HG03432 (cell line): Measurements from ENCODE around the gene CST6.

Experiments
- ATAC-seq: cut with Tn5 transposase; IDR thresholded peaks from one replicate; pipeline ENCODE4 v1.9.1; 2021; ENCODE audit warnings: mild to moderate bottlenecking, moderate library complexity; ENCODE audit not compliant: unreplicated experiment

Gene CST6

DNA sequence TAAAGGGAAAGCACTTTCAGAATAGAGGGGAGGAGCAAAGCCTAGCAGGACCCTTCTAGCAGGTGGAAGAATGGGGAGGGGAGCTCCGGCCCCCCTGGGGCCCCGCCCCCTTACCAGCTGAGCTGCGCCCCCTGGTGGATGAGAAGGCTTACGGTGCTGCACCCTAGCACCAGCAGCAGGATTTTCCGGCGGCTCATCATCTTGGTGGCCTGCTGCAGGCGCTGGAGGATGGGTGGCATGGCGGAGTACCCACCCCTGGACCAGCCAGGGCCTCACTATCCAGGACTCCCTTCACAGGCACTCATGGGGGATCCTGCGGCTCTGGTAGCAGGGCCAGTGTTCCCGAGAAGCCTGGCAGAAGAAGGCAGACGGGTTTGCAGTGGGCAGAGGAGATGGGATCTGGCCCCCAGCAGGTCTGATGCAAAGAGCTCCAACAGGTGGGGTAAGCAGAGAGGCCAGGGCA, 33.4 kb downstream of the CST6 start:
- peak; percentile 74 for ATAC-seq

DNA sequence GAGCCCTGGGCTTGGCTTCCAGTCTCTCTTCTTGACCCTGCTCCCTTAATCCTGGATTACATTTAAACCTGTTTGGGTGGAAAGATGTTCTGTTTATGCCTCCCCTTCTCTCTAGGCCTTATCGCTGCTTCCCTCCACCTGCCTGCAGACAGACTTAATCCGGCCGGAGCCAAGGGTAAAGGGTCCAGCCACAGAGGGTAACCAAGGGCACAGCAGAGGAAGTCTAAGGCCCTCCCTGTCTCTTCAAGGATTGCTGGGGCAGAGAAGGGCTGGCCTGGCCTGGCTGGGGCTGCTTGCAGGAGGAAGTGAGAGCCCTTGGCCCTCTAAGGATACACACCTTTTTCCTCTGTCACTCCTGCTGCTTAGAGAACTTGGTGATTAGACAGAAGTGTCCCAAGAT, 35.1 kb downstream of the CST6 start:
- ATAC-seq: no peak

DNA sequence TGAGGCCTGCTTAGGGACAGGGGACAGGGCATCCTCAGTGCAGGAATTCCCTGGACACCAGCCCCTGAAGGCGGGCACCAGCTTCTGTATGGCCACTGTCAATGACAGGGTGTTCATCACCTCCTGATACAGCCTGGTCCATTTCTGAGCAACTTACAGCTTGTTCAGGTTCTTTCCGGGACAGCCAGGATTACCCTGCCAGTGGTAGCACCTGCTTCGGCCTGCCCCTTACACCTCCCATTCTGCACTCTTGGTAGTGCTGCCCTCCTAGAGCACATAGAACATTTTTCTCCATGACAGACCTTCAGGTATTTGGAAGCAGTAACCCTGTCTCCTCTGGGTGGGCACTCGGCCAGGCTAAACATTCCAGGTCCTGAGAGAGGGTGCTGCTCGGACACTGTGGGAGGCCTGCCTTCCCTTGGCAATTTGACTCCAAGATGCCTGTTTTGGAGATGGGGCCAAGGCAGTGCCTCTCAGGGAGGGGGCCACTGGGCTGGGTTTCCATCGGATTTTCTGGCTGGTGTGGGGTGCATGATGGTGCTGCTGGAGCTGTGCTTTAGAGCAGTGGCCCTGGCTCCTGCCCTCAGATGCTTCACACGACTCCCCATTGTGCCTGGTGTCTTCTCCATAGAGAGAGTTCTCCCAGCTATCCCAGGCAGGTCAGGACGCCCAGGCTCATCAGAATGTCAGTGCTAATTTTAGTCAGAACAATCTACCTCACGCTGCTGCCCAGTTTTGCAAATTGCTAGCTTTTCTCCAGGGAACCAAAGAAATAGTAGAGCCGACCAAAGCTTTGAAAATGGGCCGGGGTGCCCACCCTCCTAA, 35.9 kb downstream of the CST6 start:
- ATAC-seq: no peak

DNA sequence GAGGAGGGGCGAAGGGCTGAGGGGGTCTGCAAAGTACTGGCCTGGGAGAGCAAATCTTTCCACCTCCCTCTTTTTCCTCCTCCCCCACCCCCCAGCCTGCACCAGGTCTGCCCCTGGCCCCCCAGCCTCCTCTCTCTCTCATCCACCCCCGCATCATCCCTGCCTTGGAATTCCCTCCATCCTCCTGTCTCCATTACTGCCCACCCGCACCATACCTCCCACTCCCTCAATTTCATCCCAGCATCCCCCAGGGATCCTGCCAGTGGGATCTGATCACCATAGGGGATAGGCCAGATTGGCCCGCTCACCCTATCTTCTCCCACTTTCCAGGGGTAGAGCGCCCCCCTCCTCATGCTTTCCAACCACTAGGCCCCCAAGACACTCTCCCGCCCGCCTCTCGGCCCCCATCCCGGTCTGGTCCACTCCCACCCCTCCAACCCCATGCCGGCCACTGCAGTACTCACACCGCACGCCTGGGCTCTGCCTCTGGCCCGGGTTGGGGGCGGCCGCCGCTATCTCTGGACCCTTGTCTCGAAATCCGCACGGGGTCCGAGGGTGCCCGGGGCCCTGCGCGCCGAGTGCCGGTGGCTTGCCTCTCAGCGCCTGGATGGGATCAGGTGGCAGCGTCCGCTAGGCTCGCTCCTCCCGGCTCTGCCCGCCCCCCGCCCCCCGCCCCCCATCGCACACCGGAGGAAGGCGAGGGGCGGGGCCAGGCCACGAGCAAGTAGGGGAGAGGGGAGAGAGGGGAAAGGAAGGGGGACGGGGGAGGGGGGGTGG, 36.9 kb downstream of the CST6 start, which contains the start of gene GAL3ST3:
Gene GAL3ST3, minus strand, starts transcription at position 615 of the 777 bp plus-strand sequence. CDS start 3,746 bp downstream, outside the sequence.
- ATAC-seq: no peak

DNA sequence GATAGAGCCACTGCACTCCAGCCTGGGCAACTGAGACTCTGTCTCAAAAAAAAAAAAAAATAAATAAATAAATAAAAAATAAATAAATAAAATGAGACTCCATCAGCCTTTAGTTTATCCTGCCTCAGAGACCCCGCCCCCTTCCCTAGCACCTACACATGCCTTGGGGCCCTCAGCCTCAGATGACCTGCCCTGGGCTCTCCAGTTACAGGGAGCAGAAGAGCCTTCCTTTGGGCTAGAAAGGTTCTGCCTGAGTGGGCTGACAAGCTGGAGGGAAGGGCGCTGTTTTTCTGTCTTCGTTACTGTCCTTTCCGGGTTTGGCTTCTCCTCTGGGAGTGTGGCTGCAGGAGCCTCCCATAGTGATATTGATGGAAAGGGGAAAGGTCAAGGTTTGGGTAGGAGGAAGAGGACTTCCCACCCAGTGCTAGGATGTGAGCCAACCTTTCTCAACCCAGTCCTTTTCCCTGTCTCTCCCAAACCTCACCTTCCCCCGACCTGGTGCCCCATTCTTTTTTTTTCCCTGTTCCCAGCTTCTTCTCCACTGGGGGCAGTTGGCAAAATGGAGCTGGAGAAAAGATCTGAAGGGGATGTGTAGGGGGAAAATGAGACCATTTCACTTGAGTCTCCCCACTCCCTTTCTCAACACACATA, 38.9 kb downstream of the CST6 start:
- ATAC-seq: no peak

DNA sequence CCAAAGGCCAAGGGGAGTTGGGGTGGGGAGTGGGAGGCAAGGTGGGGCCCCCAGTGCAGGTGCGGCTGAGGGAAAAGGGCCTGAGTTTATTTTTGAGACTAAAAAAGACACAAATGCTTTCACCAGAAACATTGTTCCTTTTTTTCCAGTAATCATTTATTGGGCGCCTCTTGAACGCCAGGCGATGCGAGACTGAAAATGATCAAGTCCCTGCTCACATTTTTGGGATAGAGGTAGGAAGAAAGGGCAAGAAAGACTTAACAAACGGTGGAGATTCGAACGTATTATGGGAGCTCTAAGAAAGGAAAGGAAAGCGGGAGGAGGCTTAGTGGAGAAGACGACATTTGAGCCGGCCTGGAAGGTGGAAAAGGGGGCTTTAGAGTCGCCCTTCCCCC, 39.6 kb downstream of the CST6 start:
- ATAC-seq: no peak

DNA sequence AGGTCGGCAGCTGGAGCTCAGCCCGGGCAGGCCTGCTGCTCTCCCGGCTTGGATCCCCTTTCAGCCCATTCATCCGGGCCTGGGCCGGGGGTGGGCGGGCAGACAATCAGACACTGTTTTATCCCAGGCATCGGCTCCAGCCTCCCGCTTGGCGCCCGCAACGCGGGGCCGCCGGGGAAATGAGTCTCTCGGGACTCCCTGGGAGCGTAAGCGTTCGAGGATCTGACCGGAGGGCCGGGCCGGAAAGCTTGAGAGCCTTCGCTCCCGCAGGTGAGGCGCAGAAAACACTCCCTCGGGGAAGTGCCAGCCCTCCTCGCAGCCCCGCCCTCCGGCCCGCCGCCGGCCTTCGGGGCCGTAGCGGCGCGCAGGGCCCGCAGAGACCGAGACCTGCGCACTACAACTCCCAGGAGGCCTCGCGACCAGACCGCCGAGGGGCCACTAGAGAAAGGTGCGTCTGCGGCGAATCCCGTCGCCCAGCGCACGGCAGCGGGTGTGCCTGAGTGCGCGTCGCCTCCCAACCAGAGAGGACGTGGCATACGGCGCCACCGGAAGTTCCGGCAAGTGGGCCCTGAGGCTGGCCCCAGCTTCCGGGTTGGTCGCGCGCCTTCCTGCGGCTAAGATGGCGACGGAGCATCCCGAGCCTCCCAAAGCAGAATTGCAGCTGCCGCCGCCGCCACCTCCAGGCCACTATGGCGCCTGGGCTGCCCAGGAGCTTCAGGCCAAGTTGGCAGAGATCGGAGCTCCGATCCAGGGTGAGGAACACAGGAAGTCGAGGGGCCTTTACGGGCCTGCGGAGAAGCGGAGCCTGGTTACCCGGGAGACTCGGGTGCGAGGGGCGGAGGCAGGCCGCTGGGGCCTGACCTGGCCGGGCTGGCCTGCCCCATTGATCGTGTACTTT, 40.2 kb downstream of the CST6 start, which contains the start of gene SF3B2:
Gene SF3B2, plus strand, starts transcription at position 599 of the 898 bp plus-strand sequence. Its CDS starts 21 bp downstream, at position 620.
- peak; percentile 94 for ATAC-seq

DNA sequence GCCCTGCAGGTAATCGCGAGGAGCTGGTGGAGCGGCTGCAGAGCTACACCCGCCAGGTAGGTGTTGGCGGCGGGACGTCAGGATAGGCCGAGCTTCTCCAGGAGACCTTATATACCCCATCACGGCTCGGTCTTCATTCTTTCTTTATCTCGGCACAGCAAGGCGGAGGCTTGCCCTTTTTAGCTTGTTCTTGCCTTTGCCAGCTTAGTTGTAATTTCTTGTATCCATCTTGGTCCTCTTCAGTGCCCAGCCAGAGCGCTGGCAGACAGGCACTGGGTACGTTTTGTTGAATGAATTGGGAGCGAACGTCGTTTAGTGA, 40.8 kb downstream of the CST6 start:
- no peak for ATAC-seq

DNA sequence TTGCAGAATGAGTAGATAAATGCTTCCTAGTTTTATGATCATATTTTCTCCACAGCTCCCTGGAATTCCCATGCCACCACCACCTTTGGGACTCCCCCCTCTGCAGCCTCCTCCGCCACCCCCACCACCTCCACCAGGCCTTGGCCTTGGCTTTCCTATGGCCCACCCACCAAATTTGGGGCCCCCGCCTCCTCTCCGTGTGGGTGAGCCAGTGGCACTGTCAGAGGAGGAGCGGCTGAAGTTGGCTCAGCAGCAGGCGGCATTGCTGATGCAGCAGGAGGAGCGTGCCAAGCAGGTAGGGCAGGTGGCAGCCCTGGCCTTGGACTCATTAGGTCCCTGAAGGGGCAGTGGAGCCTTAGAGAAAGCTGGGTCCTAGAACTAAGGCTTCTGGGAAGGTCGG, 43.2 kb downstream of the CST6 start:
- ATAC-seq: no peak

DNA sequence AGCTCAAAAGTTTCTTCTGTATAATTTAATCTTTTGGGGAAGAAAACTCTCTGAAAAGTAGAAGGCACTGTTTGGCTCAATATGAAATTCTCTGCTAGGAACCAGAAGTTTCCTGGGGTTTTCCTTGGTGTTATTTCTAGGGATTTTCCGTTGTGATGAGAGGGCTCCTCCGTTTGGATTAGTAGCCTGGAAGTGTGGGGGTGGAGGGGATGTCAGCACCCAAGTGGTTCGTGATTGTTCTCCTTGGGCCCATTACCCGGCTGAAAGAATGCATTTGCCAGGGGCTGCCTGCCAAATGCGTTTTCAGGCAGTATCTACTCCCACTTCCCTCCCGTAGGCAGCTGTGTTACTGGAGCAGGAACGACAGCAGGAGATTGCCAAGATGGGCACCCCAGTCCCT, 44.7 kb downstream of the CST6 start:
- ATAC-seq: no peak

DNA sequence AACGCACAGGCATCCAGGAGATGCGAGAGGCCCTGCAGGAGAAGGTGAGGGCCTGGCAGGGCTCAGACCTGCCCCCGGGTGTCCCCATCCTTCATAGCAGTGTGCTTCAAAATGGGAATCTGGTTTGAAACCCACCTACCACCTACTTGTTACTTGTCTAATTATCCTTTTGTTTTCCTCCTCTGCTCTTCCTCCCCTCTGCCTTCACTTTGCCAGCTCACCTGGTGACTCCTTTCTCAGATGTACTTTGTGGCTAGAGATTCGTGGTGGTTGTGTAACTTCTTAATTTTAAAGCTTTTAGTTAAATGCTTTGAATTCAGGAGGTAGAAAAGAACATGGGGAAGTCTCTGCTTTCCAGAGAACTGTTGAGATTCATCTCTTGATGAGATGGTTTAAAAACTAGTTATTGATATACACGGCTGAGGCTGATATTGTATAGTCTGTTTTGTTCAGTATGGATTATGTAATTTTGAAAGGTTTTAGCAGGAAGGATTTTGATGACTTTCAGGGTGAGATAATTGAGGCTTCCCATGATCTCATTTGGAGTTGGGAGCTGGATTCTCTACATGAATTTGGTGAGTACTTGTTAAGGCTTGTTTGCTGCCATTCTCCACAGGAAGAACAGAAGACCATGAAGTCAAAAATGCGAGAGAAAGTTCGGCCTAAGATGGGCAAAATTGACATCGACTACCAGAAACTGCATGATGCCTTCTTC, 48.3 kb downstream of the CST6 start:
- no peak for ATAC-seq

DNA sequence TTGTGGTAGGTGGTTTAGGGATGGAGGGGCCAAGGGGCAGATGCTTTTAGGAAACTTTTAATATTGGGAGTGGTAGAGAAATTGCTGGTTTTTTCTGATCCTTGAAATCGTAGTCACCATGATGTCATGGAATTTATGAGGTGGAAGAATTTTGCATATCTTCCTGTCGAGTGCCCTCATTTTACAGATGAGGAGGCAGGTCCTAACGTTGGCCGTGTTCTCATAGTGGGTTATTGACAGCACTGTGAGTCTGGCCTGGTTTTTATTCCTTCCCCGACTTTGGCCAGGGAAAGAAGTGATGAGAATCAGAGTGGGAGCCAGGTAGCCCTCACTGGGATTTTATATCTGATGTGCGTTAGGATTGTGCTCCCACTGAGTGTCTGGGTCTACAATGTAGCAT, 49.5 kb downstream of the CST6 start:
- ATAC-seq: no peak

DNA sequence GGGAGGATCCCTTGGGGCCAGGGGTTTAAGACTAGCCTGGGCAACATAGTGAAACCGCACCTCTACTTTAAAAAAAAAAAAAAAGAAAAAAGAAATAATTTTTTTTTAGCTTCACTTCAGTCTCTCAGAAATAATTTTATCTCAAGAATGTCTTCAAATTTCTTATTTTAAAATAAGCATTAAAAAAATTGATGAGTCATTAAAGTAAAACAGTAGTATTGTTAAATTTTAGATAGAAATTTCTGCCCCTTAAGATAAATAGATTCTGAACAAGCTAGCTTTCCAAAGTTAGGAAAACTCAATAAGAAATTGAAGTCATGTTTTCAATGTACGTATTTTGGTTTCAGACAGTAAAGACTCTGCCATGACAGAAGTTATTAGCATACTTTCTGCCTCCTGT, 50.6 kb downstream of the CST6 start:
- no peak for ATAC-seq
